GM18907 (cell line): ENCODE data around the gene ATXN3L.

ENCODE experiments used
- ATAC-seq: cut with Tn5 transposase; IDR thresholded peaks from one replicate; pipeline ENCODE4 v1.9.1; 2021; ENCODE audit warnings: mild to moderate bottlenecking, moderate library complexity; ENCODE audit not compliant: unreplicated experiment

Gene ATXN3L

DNA sequence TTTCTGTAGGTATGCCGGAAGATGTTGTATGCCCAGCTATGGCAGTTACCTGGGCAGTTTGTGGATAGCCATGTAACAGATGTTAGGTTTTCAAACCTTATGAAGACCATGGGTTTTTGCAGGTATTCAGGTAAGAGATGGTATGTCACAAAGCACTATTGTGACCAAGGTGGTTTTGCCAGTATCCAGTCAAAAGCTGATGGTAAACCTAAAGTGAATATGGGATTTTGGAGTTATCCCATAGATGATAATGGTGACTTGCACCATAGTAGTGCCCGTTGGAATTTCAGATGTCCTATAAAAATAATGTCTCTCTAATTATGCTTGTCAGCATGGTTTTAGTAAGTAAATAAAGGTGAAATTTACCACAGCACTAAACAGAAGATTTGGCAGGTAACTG lies at the start of gene ATXN3L:
ATXN3L (minus strand) TSS at position 101 of the 400 bp plus-strand sequence. CDS start 119 bp downstream, outside the sequence.
- ATAC-seq, result no peak

DNA sequence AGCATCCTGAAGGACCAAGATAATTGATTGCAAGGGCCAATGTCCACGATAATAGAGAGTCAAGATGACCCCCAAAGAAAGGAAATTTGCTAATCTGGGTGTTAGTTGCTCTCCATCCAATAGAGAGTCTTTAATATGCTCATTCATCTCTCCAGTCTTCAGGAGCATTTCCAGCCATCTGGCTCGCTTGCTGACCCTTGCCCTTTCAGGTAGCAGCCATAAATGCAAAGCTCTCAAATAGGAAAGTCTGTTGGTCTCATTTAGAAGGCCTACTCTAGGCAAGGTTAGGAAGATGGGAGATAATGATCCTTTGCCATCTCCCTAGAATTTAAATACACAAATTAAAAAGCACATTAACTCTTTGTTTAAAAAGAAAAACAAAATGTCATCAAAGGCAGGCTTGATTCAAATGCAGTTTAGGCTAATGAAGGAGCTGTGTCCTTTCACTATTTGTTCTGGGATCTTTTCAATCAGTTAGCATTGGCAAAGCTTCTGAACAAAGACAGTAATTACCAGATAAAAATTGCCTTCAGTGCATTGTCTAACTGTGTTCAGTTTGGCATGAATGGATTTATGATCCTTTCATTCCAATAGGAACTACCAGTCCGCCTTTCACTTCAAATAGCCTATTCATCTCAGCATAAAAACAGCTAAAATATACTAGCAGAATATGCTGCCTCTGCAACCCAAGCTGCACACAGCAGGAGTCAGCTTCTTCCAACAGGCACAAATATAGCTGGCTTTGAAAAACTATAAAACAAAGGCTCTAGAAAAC lies 49.6 kb upstream of the ATXN3L start:
- ATAC-seq, result no peak

- no peak for ATAC-seq
Measured at GRCh38 chrX:13367950-13368349, 48.1 kb upstream of the ATXN3L start.

DNA sequence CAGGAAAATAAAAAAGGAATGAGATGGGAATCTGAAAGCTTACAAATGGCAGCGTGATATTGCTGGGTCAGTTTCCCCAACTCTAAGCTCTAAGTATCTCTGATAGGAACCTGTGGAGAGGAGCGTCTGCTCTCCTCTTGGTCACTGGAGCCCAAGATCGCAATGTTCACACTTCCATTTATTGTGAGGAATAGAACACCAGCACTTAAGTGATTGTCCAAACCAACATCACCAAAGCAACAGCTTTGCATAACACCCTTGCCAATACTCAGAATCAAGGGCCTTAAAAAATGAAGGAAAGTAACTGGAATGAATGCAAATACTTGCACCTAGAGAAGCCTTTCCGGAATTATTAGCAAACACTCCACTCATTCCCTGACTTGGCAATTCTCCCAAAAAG lies 46.8 kb upstream of the ATXN3L start:
- no peak for ATAC-seq

DNA sequence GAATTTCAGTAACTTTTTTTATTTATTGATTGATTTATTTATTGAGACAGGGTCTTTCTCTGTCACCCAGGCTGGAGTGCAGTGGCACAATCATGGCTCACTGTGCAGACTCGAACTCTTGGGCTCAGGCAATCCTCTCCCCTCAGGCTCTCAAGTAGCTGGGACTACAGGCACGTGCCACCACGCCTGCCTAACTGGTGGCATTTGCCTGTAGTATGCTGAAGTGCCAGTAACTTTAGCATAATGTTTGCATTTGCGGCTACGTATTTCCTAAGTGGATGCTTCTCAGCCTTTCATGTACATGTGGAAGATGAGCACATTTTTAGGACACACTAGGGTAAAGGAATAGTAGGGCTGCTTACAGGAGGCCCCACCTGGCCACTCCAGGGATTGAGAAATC lies 45.3 kb upstream of the ATXN3L start:
- no peak for ATAC-seq

DNA sequence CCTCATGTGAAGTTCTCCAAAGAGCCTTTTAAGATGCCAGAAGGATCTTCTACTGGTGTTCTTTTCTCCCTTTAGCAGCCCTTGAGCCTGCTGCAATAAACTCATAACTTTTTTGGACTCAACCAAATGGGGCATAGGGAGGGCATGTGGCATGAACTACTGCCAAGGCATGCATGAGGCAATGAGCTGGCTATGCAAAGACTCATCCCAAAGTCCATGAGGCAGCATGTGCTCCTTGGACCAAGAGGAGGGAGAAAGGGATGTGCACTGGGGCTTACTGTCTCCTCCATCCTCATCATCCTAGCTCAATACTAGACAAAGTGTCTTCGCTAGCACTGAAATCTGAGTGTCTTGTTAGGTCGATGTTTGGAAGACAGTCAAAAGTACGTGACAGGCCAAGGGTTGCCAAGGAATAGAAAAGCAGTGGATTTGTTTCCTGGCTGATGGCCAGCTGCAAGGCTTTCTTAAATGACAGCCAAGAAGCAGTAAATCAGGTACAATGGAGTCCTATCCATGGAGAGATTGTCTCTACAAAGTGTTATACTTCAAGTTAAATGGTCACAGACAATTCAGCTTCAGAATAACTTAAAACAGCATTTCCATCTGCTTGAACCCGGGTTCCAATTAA lies 44.5 kb upstream of the ATXN3L start:
- no peak for ATAC-seq

DNA sequence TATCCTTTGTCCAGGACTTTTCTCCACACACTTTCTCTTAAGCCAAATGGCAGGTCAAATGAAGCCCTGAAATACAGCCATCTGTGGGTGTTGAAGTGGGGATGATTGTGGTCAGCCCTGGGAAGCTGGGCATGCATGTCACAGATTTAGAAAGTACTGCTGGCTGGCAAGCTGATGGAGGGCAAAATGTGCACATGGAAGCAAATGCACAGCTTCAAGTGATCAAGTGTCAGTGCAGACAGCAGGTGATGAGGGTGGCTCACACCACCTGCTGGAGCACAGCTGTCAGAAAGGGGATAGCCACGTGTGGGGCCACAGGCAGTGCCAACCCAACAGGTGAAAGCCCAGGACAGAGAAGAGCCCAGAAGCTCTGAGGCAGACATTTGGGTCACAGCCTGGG lies 40.3 kb upstream of the ATXN3L start:
- no peak for ATAC-seq

DNA sequence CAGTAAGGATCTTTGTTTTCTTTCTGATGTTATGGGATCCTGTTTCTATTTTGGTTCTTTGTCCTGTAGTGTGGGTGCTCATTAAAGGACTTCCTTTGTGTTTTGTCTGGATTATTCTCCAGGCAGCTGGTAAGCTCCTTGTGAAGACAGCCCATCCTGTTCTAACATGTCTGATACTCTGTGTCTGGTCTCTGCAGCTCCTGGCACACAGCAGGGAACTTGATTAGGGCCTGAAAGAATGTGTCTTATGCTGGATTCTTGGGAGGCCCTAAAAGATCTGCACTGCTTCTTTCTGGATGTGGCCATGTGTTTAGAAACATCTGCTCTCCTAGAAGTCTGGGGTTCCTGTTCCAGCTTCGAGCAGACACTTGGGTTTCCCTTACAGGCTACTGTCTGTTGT lies 38.1 kb upstream of the ATXN3L start:
- no peak for ATAC-seq

DNA sequence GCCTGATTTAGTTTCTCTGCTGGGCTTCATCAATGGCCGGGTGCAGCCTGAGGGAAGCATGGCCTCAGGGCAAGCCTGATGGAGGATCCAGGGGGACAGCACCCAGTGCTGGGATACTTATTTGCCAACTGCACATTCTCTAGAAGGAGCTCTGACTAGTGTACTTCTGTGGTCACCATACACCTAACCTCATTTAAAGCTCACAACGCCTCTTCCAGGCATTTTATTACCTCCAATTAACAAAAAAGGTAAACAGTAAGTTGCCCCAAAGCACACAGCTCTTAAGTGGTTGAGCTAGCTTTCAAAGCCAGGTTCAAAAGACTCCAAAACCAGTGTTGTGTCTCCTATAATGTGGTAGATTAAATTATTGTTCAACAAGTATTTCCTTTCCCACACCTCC lies 26.8 kb upstream of the ATXN3L start:
- ATAC-seq, result no peak

- ATAC-seq, result no peak
Measured at GRCh38 chrX:13345438-13345837, 25.6 kb upstream of the ATXN3L start.

DNA sequence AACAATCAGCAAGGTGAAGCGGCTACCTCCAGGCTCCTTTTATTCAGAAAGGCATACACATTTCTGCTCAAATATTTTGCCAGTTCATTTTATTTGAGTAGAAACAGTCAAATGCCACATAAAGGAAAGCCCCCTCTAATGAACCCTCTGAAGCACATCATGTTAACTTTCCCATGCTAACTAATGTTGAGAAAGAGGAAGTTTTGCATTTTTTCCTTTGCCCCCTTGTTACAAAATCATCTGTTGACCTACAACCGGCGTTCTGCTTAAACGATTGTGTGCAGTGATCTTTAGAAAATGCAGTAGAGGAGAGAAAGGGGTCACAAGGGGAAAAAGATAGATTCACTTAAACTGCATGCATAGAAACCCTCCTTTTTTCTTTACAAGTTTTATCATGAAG lies 25.2 kb upstream of the ATXN3L start:
- no peak for ATAC-seq

DNA sequence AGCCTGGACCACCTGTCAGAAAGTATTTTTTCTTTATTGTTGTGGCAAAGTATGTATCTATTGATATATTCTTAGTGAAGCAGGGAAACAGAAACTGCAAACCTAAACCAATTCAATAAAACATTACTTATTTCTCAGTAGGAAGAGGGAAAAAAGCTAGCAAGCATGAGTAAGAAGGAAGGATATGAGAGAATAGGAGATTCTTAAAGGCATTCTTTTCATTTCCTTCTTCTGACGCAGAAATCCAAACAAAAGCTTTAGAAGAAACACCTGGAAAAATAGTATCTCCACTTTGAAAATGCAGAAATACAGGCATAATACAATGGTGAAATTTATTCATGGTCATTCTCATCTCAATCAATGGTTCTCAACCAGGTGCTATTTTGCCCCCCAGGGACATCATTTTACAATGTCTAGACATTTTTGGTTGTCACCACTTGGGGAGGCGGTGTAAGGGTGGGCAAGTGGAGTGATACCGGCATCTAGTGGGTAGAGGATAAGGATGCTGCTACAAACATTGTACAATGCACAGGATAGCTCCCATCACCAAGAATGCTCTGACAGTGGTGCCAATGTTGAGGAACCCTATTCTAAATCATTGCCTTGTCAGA lies 21.7 kb upstream of the ATXN3L start:
- no peak for ATAC-seq

- ATAC-seq, result no peak
Measured at GRCh38 chrX:13340182-13340791, 20.4 kb upstream of the ATXN3L start.

DNA sequence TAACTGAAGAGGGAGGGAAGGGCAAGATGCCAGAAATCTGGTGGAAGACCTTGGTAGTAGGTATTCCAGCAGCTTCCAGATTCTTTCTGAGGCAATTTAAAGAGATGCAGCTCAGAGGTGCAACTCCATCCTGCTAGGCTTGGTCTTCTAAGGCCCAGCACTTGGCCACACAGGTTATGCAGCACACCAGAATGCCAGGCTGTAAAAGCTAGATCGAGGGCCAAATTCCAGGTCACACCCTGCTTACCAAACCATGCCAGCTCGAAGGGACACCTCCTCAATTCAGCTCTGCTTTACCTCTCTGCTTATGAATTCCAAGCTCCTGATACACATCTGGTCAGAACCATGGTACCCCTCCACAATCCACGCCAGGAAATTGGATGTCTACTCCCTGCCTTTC lies 19.8 kb upstream of the ATXN3L start:
- ATAC-seq, result no peak

DNA sequence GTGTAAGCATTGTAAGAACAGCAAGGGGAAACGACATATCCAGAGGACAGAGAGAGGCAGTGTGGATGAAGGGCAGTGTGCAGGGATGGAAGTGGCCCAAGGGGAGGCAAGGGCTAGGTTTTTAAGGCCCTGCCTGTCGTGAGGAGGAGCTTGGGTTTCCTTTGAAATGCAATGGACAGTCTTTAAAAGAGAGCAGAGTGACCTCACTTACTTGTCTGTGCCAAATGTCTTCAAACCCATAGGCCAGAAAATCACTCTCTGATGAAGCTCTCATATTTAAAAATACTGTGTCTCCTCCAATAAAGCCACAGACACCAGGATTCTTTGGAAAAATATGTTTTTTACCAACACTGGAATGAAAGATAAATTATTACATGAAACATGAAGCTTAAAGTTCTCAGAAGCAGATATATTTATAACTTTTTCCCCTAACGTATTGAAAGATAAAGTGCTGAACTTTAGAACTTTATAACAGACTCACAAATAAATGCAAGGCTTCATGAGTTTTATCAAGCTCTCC lies 19.2 kb upstream of the ATXN3L start:
- ATAC-seq, result no peak

- no peak for ATAC-seq
Measured at GRCh38 chrX:13334491-13334890, 14.6 kb upstream of the ATXN3L start.

GRCh38 chrX:13330446-13330845 lies 10.6 kb upstream of the ATXN3L start:
- no peak for ATAC-seq

DNA sequence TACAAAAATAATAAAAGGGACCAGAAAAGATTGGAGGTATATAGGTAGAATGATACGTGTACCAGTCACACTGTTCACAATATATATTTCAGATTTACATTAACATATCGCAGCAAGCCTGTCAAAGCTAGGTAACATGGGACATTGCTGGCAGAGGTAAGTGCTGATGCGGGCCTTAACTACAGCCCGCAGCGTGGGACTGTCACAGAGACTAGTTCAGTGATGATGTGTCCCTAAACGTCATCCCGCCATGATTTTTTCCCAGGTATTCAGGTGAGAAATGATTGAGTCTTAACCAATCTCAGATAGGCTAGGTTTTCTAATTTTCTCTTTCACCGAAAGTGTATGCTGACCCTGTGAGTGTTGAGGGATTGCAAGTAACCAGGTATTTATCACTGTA lies 7.8 kb upstream of the ATXN3L start:
- ATAC-seq, result no peak

DNA sequence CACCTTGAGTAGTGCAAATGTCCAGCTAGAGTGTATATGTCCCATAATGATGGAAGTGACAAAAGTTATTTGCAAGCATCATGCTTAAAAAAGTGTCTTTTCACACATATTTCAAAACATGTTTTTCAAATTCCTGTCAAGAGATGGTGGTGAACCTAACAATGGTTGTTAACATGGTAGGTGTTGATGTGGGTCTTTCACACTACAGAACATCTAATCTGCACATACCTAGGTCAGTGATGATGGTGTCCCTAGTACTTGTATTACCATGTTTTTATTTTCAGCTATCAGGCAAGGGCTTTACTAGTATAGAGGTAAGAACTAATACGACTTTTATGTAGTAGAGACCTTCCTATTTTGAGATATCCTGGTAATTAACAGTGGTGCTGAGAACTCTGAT lies 3.4 kb upstream of the ATXN3L start:
- no peak for ATAC-seq

GRCh38 chrX:13317366-13317765 lies 2.5 kb downstream of the ATXN3L start:
- ATAC-seq, result no peak

DNA sequence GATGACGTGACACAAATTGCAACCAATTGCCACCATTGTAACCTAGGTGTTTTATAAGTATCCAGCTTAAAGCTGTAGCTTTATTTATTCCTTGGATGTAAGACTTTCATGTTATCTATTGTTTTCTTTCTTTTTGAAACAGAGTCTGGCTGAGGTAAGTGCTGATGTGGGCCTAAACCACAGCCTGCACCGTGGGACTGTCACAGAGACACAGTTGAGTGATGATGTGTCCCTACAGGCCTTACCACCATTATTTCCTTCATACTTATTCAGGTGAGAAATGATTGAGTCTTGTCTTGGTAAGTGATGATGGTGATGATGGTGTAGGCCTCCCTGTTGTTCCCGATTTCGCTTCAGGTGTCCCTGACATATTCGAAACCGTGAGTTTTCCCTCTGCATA lies 8.3 kb downstream of the ATXN3L start:
- ATAC-seq, result no peak

DNA sequence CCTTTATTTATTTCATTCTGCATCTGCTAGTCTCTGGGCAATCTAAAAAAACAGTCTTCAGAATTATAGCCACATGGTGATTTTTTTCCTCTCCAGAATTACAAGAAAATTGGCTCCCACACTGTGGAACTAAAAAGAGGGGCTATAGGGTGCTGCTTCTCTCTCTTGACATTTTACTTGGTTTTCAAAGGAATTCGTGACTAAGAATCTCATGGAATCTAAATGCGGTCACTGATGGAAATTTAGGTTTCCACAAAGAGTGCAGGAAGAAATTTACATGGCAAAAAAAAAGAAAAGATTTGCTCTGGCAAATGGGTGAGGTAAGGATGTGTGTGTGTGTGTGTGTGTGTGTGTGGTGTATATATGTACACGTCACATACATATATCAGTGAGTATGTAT lies 10.2 kb downstream of the ATXN3L start:
- ATAC-seq, result no peak
